ENCODE results near the gene RNF26. TPM values are rescaled to one million over a fixed set of nuclear protein-coding genes. Genes with fewer than 3 reads are reported as not detected.

The RNF26 gene
- total RNA-seq, 1 experiment from 2014 or later = 45.6 TPM

DNA sequence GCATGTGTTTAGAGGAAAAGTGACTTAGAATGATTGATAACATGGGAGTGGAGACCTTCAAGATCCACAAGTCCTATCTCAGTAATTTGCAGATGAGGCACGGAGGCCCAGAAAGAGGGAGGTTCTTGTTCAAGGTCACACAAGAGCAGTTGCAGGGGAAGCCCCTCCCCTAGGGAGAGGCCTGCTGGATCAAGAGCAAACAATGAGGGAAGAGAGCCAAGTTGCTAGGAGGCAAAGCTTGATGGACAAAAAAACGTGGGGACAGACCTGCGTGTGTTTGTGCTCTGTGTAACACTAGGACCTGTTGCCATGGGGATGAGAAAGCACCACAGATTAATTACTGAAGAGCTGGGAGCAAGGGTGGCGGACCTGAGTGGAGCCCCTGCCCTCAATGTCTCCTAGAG, 18.5 kb downstream of the RNF26 start:
- BruUV-seq (replicated peaks) = no TSS peak
- Histone ChIP-seq H3K27ac (ENCODE audit: low read depth, low read length) (no peak overlapping the region), H3K9ac (ENCODE audit: low read length) (no peak overlapping the region), H3K79me2 (ENCODE audit: insufficient read depth, low read length) (no peaks in the 10 kb centered on the region), H3K36me3 (ENCODE audit: control insufficient read depth in 1 of 2, insufficient read depth in 2 of 2, low read length in 2 of 2) (no peaks in the 10 kb centered on the region), H4K20me1 (ENCODE audit: insufficient read depth) (no peaks in the 10 kb centered on the region), H3K9me3 (ENCODE audit: control insufficient read depth in 1 of 2, insufficient read depth in 1 of 2, low read depth in 1 of 2, low read length in 2 of 2) (no peaks in the 10 kb centered on the region), H2AFZ (ENCODE audit: low read depth, low read length, poor library complexity, severe bottlenecking) (no peak overlapping the region), H3K4me1 (ENCODE audit: control insufficient read depth in 1 of 2, insufficient read depth in 2 of 2, low read length in 2 of 2) (peaks cover 4 to 12% of the 10 kb centered on the region in 2 experiments; a peak in 2 of 4 replicates), H3K4me3 (replicated peaks in 1 of 2; ENCODE audit: low read depth in 1 of 2, low read length in 2 of 2) (no peak overlapping the region), H3K27me3 (ENCODE audit: insufficient read depth, low read length) (no peaks in the 10 kb centered on the region), H3K9me2 (ENCODE audit: insufficient read depth) (no peaks in the 10 kb centered on the region), H3K4me2 (ENCODE audit: low read length) (no peak overlapping the region)
- no peak for ATAC-seq
- RAD21 ChIA-PET (ENCODE audit: low non-redundant PET in 1 of 2, low total read pairs in 2 of 2, uncharacterized antibody in 2 of 2, unreplicated experiment in 2 of 2) = no interaction called here
- no peak for TF ChIP-seq JUND (IDR thresholded peaks at IDR 0.05)
- no peak for TF ChIP-seq SRF (IDR thresholded peaks at IDR 0.05; ENCODE audit: low read depth)
- no peak for TF ChIP-seq YY1 (IDR thresholded peaks at IDR 0.05; ENCODE audit: extremely low read depth, insufficient replicate concordance, low read depth, low read length)
- TF ChIP-seq POLR2AphosphoS5 (IDR thresholded peaks at IDR 0.05; ENCODE audit: low read depth, low read length) = no peak
- TF ChIP-seq EZH2 (IDR thresholded peaks at IDR 0.05) = no peak
- TF ChIP-seq, protein P1, sequence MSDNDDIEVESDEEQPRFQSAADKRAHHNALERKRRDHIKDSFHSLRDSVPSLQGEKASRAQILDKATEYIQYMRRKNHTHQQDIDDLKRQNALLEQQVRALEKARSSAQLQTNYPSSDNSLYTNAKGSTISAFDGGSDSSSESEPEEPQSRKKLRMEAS (IDR thresholded peaks at IDR 0.05) = no peak
- no peak for TF ChIP-seq SP1 (IDR thresholded peaks at IDR 0.05; ENCODE audit: low read depth)
- TF ChIP-seq FOSL1 (IDR thresholded peaks at IDR 0.05; ENCODE audit: low read depth) = no peak
- CTCF ChIA-PET = interaction anchor here (1.1 to 2.0 kb wide), 2 partner anchors 16 to 21 kb away, joined by 4 to 6 read pairs; no protein-coding TSS in a partner anchor
- intact Hi-C loops (cut with micrococcal nuclease) = no loop called here
- no peak for DNase-seq (ENCODE audit: low read depth, low spot score)
- POLR2A ChIA-PET = no interaction called here

DNA sequence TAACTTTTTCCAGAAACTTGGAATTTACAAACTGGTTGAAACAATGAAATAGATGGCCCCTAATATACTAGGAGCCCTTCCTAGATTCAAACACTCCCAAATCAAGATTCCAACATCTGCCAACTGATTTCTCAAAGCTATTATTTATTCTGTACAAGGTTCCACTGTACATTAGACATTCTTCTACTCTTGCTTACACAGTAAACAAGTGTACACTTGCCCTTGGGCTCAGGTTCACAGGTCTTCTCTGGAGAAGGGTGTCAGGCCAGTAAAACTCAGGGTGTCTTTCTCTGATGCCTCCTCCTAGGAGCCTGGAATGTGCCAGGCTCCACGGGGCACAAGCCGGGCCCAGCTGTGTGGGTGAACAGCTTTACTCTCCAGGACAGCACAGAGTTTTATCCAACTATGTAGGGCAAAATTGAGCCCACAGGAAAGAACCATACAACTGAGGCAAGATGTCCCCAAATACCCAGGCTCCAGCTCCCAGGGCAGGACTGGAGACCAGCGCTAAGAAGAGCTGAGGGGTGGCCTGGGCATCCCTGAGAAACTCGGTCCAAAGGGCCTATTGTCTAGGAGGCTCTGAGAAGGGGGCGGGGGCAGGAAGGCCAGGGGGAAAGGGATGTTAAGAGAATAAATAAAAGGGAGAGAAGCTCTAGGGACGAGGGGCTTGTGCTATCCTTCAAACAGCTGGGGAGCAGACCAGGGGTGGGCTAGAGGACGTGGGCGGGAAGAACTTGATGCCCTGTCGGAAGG, 20.9 kb downstream of the RNF26 start:
- Histone ChIP-seq H3K27me3 (ENCODE audit: insufficient read depth, low read length) (no peaks in the 10 kb centered on the region), H3K9me2 (ENCODE audit: insufficient read depth) (no peaks in the 10 kb centered on the region), H3K79me2 (ENCODE audit: insufficient read depth, low read length) (no peaks in the 10 kb centered on the region), H3K4me1 (ENCODE audit: control insufficient read depth in 1 of 2, insufficient read depth in 2 of 2, low read length in 2 of 2) (peaks cover 6 to 18% of the 10 kb centered on the region in 2 experiments; a peak in 2 of 4 replicates), H3K4me3 (replicated peaks in 1 of 2; ENCODE audit: low read depth in 1 of 2, low read length in 2 of 2) (no peak overlapping the region), H3K36me3 (ENCODE audit: control insufficient read depth in 1 of 2, insufficient read depth in 2 of 2, low read length in 2 of 2) (peaks cover 0 to 6% of the 10 kb centered on the region in 2 experiments; a peak in 1 of 4 replicates), H2AFZ (ENCODE audit: low read depth, low read length, poor library complexity, severe bottlenecking) (no peak overlapping the region), H4K20me1 (ENCODE audit: insufficient read depth) (no peaks in the 10 kb centered on the region), H3K9ac (ENCODE audit: low read length) (no peak overlapping the region), H3K9me3 (ENCODE audit: control insufficient read depth in 1 of 2, insufficient read depth in 1 of 2, low read depth in 1 of 2, low read length in 2 of 2) (no peaks in the 10 kb centered on the region), H3K4me2 (ENCODE audit: low read length) (peak overlapping the region; percentile 97; the same call in 1 of the 2 replicates), H3K27ac (ENCODE audit: low read depth, low read length) (no peak overlapping the region)
- no peak for TF ChIP-seq YY1 (IDR thresholded peaks at IDR 0.05; ENCODE audit: extremely low read depth, insufficient replicate concordance, low read depth, low read length)
- TF ChIP-seq POLR2A (IDR thresholded peaks at IDR 0.05; ENCODE audit: borderline replicate concordance, extremely low read depth, insufficient read depth, insufficient read length) = no peak
- TF ChIP-seq, protein P2, sequence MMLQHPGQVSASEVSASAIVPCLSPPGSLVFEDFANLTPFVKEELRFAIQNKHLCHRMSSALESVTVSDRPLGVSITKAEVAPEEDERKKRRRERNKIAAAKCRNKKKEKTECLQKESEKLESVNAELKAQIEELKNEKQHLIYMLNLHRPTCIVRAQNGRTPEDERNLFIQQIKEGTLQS (IDR thresholded peaks at IDR 0.05) = no peak
- TF ChIP-seq FOSL1 (IDR thresholded peaks at IDR 0.05; ENCODE audit: low read depth) = no peak
- RAD21 ChIA-PET (ENCODE audit: low non-redundant PET in 1 of 2, low total read pairs in 2 of 2, uncharacterized antibody in 2 of 2, unreplicated experiment in 2 of 2) = interaction anchor here (0.7 to 1.6 kb wide), 6 partner anchors 10 to 120 kb away, joined by 3 to 7 read pairs (median 3); no protein-coding TSS in a partner anchor
- no peak for DNase-seq (ENCODE audit: low read depth, low spot score)
- POLR2A ChIA-PET = interaction anchor here (1.0 kb wide), 1 partner anchor 234 kb away, joined by 4 read pairs; the partner anchor contains the start of gene HINFP
- no peak for ATAC-seq
- BruUV-seq (replicated peaks) = no TSS peak
- intact Hi-C loops (cut with micrococcal nuclease) = no loop called here
- CTCF ChIA-PET = interaction anchor here (1.0 to 2.6 kb wide), 10 partner anchors 9 to 288 kb away, joined by 5 to 68 read pairs (median 12); partner anchors contain the start of genes C1QTNF5, USP2 and VPS11

All from HCT116 (cell line).